ENCODE data around the gene FITM2. TPM values are rescaled to one million over a fixed set of nuclear protein-coding genes. Genes with fewer than 3 reads are reported as not detected.

Gene FITM2
- total and polyA plus RNA-seq, 7 donors, result 4.5 to 15.7 (median 12.0) TPM

DNA sequence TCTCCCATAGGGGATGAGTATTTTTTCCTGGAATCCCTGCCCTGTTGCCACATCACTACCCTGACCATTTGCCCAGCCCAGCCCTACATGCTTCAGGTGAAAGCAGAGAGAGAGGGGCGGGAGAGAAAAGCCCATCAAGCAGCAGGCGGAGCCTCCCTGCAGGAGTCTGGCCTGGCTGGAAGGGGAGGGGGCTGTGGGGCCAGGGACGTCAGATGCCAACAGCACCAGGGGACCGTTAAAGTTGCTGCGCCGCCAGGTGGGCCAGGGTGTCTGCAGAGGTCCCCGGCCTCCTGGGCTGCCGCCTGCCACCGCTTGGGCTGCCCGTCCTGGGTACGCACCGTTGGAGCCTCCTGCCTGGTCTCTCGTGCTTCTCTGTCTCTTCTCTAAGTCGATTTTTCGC is 25.1 kb upstream of the FITM2 start:
- H3K9me3 ChIP-seq, result no peaks in the 10 kb centered on the region
- H3K4me1 ChIP-seq, result no peaks in the 10 kb centered on the region
- no peak for TF ChIP-seq CTCF (IDR thresholded peaks at IDR 0.05)
- ATAC-seq, result no peak
- no peak overlapping the region for H3K4me3 ChIP-seq
- H3K27me3 ChIP-seq (ENCODE audit: insufficient read depth in 3 of 3, low read length in 2 of 3), result peaks cover 0 to 18% (median 8%) of the 10 kb centered on the region in 3 donors
- H3K36me3 ChIP-seq (ENCODE audit: insufficient read depth in 1 of 2, low read depth in 1 of 2), result no peaks in the 10 kb centered on the region
- DNase-seq, result no peak
- intact Hi-C loops (cut with DNase I), result no loop called here
- no peak overlapping the region for H3K27ac ChIP-seq
- 26 to 33% (median 28%) methylated on average over 15 of the region's 15 CpGs for WGBS, 3 donors

- H3K27ac ChIP-seq, result no peak overlapping the region
- DNase-seq (no peak), ATAC-seq (no peak)
- WGBS, 3 donors, result 80 to 87% (median 84%) methylated on average over 2 of the region's 2 CpGs
- no peak for TF ChIP-seq CTCF (IDR thresholded peaks at IDR 0.05)
- H3K27me3 ChIP-seq (ENCODE audit: insufficient read depth in 3 of 3, low read length in 2 of 3), result peaks cover 0 to 18% (median 8%) of the 10 kb centered on the region in 3 donors
- intact Hi-C loops (cut with DNase I), result no loop called here
- no peaks in the 10 kb centered on the region for H3K36me3 ChIP-seq (ENCODE audit: insufficient read depth in 1 of 2, low read depth in 1 of 2)
- H3K4me1 ChIP-seq, result no peaks in the 10 kb centered on the region
- no peak overlapping the region for H3K4me3 ChIP-seq
- no peaks in the 10 kb centered on the region for H3K9me3 ChIP-seq
These were observed 24.7 kb upstream of the FITM2 start for GRCh38 chr20:44335675-44336074.

- Histone ChIP-seq H3K4me1 (no peaks in the 10 kb centered on the region), H3K36me3 (ENCODE audit: insufficient read depth in 1 of 2, low read depth in 1 of 2) (no peaks in the 10 kb centered on the region), H3K27ac (no peak overlapping the region), H3K9me3 (no peaks in the 10 kb centered on the region), H3K27me3 (ENCODE audit: insufficient read depth in 3 of 3, low read length in 2 of 3) (peaks cover 0 to 18% (median 8%) of the 10 kb centered on the region in 3 donors), H3K4me3 (no peak overlapping the region)
- no peak for DNase-seq
- no peak for TF ChIP-seq CTCF (IDR thresholded peaks at IDR 0.05)
- 73 to 88% (median 80%) methylated on average over 4 of the region's 4 CpGs for WGBS, 3 donors
- no peak for ATAC-seq
- intact Hi-C loops (cut with DNase I), result no loop called here
These were observed 23.7 kb upstream of the FITM2 start for GRCh38 chr20:44334709-44335108.

DNA sequence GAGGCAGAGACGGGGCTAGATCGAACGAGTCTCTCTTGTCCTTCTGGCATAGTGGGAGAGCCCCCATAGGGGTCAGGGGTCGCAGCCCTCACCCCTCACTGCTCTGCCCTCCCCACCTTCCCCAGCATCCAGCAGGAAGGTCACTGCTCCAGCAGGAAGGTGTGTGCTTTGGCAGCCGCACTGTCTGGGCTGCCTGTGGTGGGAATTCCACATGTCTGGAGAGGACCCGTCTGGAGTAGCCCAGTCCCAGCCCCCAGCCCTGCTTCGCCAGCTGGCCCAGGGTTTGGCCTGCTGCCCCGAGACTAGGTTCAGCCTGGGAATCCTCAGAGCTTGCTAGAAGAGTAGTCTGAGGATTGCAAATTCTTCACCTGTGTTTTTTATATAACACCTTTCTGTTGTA is 23.3 kb upstream of the FITM2 start:
- H3K27me3 ChIP-seq (ENCODE audit: insufficient read depth in 3 of 3, low read length in 2 of 3), result peaks cover 0 to 18% (median 8%) of the 10 kb centered on the region in 3 donors
- TF ChIP-seq CTCF (IDR thresholded peaks at IDR 0.05), result no peak
- H3K36me3 ChIP-seq (ENCODE audit: insufficient read depth in 1 of 2, low read depth in 1 of 2), result no peaks in the 10 kb centered on the region
- no peak for ATAC-seq
- H3K4me3 ChIP-seq, result no peak overlapping the region
- H3K27ac ChIP-seq, result no peak overlapping the region
- no peak for DNase-seq
- WGBS, 3 donors, result 31 to 33% (median 32%) methylated on average over 8 of the region's 8 CpGs
- intact Hi-C loops (cut with DNase I), result no loop called here
- no peaks in the 10 kb centered on the region for H3K4me1 ChIP-seq
- no peaks in the 10 kb centered on the region for H3K9me3 ChIP-seq

DNA sequence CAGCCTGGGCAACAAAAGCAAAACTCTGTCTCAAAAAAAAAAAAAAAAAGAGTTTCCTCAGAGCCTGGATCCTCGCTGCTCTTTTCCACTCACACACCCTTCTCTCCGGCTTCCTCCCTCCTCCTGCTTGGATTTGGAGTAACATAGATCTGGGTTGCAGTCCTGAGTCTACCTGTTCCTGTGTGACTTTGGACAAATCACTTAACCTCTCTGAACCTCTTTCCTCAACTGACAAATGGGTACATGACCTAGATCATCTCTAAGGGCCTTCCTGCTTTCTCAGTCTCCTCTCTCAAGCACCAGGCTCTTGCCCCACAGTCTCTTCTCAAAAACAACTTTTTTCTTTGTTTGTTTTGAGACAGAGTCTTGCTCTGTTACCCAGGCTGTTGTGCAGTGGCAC is 20.2 kb upstream of the FITM2 start:
- peaks cover 0 to 26% (median 4%) of the 10 kb centered on the region in 3 donors for H3K27me3 ChIP-seq (ENCODE audit: insufficient read depth in 3 of 3, low read length in 2 of 3)
- intact Hi-C loops (cut with DNase I), result no loop called here
- WGBS, 3 donors, result 79 to 86% (median 82%) methylated on average over 2 of the region's 2 CpGs

More for the DNA sequence above, 20.2 kb upstream of the FITM2 start:
- no peak for ATAC-seq
- H3K36me3 ChIP-seq (ENCODE audit: insufficient read depth in 1 of 2, low read depth in 1 of 2), result no peaks in the 10 kb centered on the region
- H3K27ac ChIP-seq, result no peak overlapping the region
- H3K4me1 ChIP-seq, result no peaks in the 10 kb centered on the region
- TF ChIP-seq CTCF (IDR thresholded peaks at IDR 0.05), result no peak
- no peak overlapping the region for H3K4me3 ChIP-seq
- H3K9me3 ChIP-seq, result no peaks in the 10 kb centered on the region
- no peak for DNase-seq
